ENCODE measurements around the gene SELENOH.
A peak's percentile ranks its signal among the peaks of the same experiment; 100 is the strongest.

Gene SELENOH

DNA sequence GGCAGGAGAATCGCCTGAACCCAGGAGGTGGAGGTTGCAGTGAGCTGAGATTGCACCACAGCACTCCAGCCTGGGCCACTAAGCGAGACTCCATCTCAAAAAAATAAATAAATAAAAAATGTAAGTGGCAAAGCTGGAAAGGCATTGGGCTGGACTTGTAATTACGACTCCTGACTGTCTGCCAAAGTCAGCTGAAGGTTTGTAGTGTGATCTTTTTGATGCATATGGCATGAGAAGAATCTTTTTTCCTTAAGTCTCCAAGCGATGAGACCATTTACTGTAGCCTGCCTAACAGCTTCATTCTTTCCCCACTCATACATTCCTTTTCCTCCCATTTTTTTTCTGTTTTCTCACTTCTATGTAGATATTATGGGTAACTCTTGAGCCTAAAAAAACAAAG, 45.1 kb downstream of the SELENOH start:
- no peak for DNase-seq

DNA sequence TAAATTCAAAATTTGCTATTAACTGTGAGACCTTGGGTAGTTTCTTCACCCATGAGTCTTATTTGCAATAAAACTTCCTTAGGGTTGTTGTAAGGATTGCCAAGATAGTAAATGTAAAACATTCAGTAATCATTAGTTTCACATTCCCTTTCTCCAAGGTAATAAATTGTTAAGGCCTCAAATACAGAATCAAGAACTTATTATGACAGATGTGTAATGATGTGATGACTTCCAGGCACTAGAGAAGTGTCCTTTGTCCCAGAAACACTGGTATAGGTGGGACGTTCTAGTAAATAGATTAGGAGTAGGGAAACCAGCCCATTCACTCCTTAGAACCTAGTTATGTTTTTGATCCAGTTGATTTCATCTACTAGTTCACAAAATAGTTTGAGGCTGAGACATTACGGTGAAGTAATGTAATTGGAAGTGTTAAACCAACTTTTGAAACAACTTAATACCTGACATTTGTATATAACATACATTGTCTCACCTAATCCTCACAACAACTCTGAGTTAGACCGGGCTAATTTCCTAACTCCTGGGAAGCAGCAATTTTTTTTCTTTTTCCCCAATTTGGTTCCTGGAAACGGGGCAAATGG, 45.8 kb downstream of the SELENOH start:
- no peak for DNase-seq

DNA sequence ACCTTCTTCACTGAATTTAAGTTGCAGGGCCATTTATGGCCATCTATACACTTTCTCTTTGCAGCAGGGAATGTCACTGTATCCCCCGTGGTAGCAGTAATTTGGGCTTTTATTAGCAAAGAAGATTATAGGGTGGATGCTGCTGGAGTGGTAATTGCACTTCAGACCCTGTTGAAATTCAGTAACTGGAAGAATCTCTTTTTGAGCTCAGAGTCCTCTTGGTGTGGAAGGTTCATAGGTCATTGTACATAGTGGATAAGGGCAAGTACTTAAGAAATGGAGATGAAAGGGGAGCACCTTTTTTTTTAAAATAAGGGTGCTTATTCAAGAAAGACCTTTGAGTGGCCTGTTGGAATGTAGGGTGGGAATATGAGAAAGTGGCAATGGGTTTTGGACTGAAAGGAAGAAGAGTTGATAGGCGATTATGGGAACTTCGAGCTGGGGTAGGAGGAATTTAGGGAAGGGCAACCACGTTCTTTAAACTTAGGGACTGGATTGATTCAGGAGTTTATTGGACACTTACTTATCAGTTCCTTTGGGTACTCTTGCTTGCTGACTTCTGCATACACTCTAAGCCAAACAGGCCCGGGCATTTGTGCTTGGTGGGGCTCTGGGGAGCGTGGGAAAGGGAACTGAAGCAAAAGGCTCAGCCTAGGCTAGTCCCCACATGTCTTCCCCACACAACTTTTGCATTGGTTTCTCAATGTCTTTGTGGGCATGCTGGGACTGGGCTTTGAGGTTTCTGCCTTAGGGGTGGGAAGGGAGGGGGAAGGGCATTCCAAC, 46.8 kb downstream of the SELENOH start:
- DNase-seq, result no peak

DNA sequence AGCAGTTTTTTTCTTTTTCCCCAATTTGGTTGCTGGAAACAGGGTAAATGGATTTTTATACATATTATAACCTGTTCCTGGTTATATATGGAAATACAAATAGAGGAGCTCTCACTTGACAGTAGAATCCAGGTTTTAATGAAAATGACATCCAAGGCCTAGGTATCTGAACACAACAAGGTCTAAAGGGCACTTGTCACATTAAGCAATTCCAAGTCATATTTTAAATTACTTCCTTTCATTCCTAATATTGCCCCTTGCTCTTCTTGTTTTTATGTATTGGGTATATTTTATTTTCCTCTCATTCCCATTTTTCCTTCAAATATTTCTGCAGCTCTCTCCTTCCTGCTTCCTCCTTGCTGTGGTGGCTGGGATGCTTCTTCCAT, 47.4 kb downstream of the SELENOH start:
- DNase-seq, result no peak

DNA sequence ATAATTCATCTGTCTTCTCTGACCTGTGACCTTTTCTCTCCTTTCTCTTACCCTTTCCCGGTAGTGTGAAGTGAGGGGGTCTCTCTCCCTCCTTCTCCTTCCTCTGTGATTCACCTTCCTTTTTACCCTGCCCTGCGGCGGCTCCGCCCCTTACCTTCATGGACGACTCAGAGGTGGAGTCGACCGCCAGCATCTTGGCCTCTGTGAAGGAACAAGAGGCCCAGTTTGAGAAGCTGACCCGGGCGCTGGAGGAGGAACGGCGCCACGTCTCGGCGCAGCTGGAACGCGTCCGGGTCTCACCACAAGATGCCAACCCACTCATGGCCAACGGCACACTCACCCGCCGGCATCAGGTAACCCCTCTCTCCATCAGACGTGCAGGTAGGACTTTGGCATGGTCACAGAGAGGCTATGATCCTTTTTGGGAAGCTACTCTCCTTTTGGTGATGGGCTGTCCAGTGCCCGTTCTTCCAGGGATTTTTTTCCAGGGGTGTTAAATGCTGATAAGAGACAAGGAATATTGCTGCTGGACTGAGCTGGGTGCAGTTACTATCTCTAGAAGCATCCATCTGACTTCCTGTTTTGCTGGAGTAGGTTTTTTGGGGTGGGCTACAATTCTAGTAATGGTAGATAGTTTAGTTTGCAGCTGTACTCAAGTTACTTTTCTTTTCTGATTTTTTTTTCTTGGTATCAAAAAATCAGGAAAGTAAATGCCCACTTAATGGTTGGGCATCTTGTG, 50.2 kb downstream of the SELENOH start:
- no peak for DNase-seq

DNA sequence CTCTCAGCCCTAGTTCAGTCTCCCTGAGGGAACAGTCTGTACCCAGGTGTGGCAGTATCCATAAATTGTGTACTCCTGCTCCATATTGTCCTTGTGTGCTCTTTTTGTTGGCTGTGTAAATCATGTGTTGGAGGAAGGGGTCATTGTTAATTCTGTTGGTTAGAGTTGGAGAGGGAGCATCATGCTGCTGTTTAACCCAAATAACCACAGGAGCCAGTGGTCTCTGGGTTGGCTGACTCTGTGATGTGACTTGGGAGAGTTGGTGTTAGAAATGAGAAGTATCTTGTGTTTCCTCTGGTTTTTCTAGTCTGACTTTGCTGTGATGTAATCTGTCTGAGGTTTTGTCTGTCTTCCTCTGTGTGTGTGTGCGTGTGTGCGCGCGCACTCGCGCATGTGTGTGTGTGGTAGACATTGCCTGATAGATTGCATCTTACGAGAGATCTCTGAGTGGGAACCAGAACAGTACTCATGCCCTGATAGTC, 50.8 kb downstream of the SELENOH start:
- peak; percentile 72 to 82 for DNase-seq

DNA sequence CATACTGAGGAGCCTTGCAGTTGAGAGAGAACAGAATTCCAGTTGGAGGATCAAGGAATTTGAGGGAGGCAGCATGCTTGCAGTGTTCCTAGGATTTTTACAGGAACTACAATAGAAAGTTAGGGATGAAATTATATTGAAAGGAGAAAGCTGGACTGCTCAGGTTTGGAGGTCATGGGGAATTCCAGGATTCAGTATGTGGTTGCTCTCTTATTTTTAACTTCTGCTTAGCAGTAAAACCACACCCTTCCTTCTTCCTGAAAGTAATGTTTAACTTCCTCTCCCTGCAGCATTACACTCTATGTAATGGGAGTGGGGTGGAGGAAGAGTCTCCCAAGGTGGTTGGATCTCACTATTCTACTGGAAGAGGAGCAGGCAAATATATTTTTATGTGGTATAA, 51.6 kb downstream of the SELENOH start:
- no peak for DNase-seq
